Mesenchymal stem cell (in vitro differentiated cells and primary cell): Measurements from ENCODE around the gene CTAGE15. TPM values are rescaled to one million over a fixed set of nuclear protein-coding genes. Genes with fewer than 3 reads are reported as not detected.
"Not testable (repeated sequence)": the region's sequence is repeated elsewhere in the genome, so short reads cannot be mapped to it uniquely, and the experiment has no call there.

ENCODE experiments used
- DNase-seq: peaks from one replicate; pipeline ENCODE4 v3.0.0-alpha.2; 2013
- H2AFZ ChIP-seq: one replicate; pipeline ENCODE4 v1.6.1; 2013; ENCODE audit warnings: low read depth, mild to moderate bottlenecking, control low read depth, inconsistent platforms, low read length, moderate library complexity
- H2AK5ac ChIP-seq: 2 replicates; pipeline ENCODE4 v1.6.1; 2013; ENCODE audit warnings: low read length, moderate library complexity, mild to moderate bottlenecking, inconsistent platforms; ENCODE audit not compliant: severe bottlenecking
- H2BK120ac ChIP-seq: one replicate; pipeline ENCODE4 v1.6.1; 2013; ENCODE audit warnings: low read depth, mild to moderate bottlenecking, inconsistent platforms, low read length, moderate library complexity
- H2BK12ac ChIP-seq, 2 experiments: one replicate each; pipeline ENCODE4 v1.6.1; 2013; ENCODE audit warnings: inconsistent platforms in 2 of 2, low read length in 2 of 2, mild to moderate bottlenecking in 2 of 2, moderate library complexity in 2 of 2, control low read depth in 1 of 2
- H2BK15ac ChIP-seq: one replicate; pipeline ENCODE4 v1.6.1; 2013; ENCODE audit warnings: mild to moderate bottlenecking, low read depth, inconsistent platforms; ENCODE audit not compliant: poor library complexity, severe bottlenecking
- H2BK5ac ChIP-seq: 2 replicates; pipeline ENCODE4 v1.6.1; 2013; ENCODE audit warnings: low read depth, mild to moderate bottlenecking, low read length, control low read depth, inconsistent platforms; ENCODE audit not compliant: poor library complexity, severe bottlenecking
- H3K14ac ChIP-seq, 2 experiments: one replicate each; pipeline ENCODE4 v1.6.1; 2013; ENCODE audit warnings: inconsistent platforms in 2 of 2, low read length in 2 of 2, control low read depth in 1 of 2, mild to moderate bottlenecking in 1 of 2, moderate library complexity in 1 of 2
- H3K18ac ChIP-seq, 2 experiments: one replicate each; pipeline ENCODE4 v1.6.1; 2013; ENCODE audit warnings: inconsistent platforms in 2 of 2, low read length in 2 of 2, control low read depth in 1 of 2, low read depth in 1 of 2, mild to moderate bottlenecking in 1 of 2
- H3K23ac ChIP-seq, 2 experiments: one replicate each; pipeline ENCODE4 v1.6.1; 2013; ENCODE audit warnings: inconsistent platforms in 2 of 2, low read length in 2 of 2, mild to moderate bottlenecking in 2 of 2, moderate library complexity in 2 of 2, control low read depth in 1 of 2
- H3K27ac ChIP-seq: 2 replicates; pipeline ENCODE4 v1.5.1; 2013; ENCODE audit warnings: mild to moderate bottlenecking, moderate library complexity, low read length, control low read depth, inconsistent platforms; ENCODE audit not compliant: poor library complexity, severe bottlenecking
- H3K27me3 ChIP-seq, 2 experiments: 2 replicates each; pipeline versions ENCODE4 v1.6.1 to v1.7.0; 2013; ENCODE audit warnings: low read length in 2 of 2, mild to moderate bottlenecking in 2 of 2, moderate library complexity in 2 of 2, control low read depth in 1 of 2, inconsistent platforms in 1 of 2; ENCODE audit not compliant: control insufficient read depth in 1 of 2, insufficient read depth in 1 of 2
- H3K36me3 ChIP-seq, 2 experiments: 2 replicates each; pipeline versions ENCODE4 v1.6.1 to v1.7.0; 2013; ENCODE audit warnings: low read length in 2 of 2, control low read depth in 1 of 2, inconsistent platforms in 1 of 2, low read depth in 1 of 2, mild to moderate bottlenecking in 1 of 2; ENCODE audit not compliant: insufficient read depth in 2 of 2, control insufficient read depth in 1 of 2
- H3K4ac ChIP-seq, 2 experiments: one replicate each; pipeline ENCODE4 v1.6.1; 2013; ENCODE audit warnings: inconsistent platforms in 2 of 2, low read length in 2 of 2, mild to moderate bottlenecking in 2 of 2, moderate library complexity in 2 of 2, control low read depth in 1 of 2, low read depth in 1 of 2
- H3K4me1 ChIP-seq: 2 replicates; pipeline ENCODE4 v1.6.1; 2013; ENCODE audit warnings: low read depth, low read length, control low read depth; ENCODE audit not compliant: control insufficient read depth, insufficient read depth
- H3K4me2 ChIP-seq: 2 replicates; pipeline ENCODE4 v1.6.1; 2013; ENCODE audit warnings: low read length, mild to moderate bottlenecking, inconsistent platforms; ENCODE audit not compliant: poor library complexity, severe bottlenecking
- H3K4me3 ChIP-seq, 2 experiments: 2 replicates each; pipeline versions ENCODE4 v1.5.1 to v1.7.0; 2013; ENCODE audit warnings: low read length in 2 of 2, mild to moderate bottlenecking in 2 of 2, control low read depth in 1 of 2, low read depth in 1 of 2; ENCODE audit not compliant: insufficient read depth in 1 of 2
- H3K79me1 ChIP-seq: replicated peaks from 2 replicates; pipeline ENCODE4 v1.6.1; 2013; ENCODE audit warnings: mild to moderate bottlenecking, control low read depth, low read length, inconsistent platforms; ENCODE audit not compliant: poor library complexity, severe bottlenecking
- H3K9ac ChIP-seq: 2 replicates; pipeline ENCODE4 v1.7.0; 2013; ENCODE audit warnings: mild to moderate bottlenecking, low read length, moderate library complexity
- H3K9me3 ChIP-seq: 2 replicates; pipeline ENCODE4 v1.7.0; 2013; ENCODE audit warnings: mild to moderate bottlenecking, low read length; ENCODE audit not compliant: control insufficient read depth
- H4K8ac ChIP-seq: one replicate; pipeline ENCODE4 v1.6.1; 2013; ENCODE audit warnings: inconsistent platforms, mild to moderate bottlenecking, low read length, moderate library complexity
- H4K91ac ChIP-seq: one replicate; pipeline ENCODE4 v1.6.1; 2013; ENCODE audit warnings: mild to moderate bottlenecking, low read length, inconsistent platforms
- WGBS: methylation state at CpG from one replicate; pipeline ENCODE4 v1.1.7; 2013; ENCODE audit warnings: mixed read lengths; 5-methylcytosine and 5-hydroxymethylcytosine counted together
- polyA plus RNA-seq, 2 experiments: library from polyadenylated mRNA; stranded (reverse); fragments of 200-250 nt; gene quantifications; one replicate each; pipeline ENCODE4 v1.2.3, GENCODE V29; 2013

Gene CTAGE15, protein sequence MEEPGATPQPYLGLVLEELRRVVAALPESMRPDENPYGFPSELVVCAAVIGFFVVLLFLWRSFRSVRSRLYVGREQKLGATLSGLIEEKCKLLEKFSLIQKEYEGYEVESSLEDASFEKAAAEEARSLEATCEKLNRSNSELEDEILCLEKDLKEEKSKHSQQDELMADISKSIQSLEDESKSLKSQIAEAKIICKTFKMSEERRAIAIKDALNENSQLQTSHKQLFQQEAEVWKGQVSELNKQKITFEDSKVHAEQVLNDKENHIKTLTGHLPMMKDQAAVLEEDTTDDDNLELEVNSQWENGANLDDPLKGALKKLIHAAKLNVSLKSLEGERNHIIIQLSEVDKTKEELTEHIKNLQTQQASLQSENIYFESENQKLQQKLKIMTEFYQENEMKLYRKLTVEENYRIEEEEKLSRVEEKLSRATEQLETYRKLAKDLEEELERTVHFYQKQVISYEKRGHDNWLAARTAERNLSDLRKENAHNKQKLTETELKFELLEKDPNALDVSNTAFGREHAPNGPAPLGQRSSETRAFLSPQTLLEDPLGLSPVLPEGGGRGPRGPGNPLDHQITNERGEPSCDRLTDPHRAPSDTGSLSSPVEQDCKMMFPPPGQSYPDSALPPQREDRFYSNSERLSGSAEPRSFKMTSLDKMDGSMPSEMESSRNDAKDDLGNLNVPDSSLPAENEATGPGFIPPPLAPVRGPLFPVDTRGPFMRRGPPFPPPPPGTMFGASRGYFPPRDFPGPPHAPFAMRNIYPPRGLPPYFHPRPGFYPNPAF
- not detected for polyA plus RNA-seq (2013, experiment 1 of 2)
- polyA plus RNA-seq (2013, experiment 2 of 2): 0.01 TPM

DNA sequence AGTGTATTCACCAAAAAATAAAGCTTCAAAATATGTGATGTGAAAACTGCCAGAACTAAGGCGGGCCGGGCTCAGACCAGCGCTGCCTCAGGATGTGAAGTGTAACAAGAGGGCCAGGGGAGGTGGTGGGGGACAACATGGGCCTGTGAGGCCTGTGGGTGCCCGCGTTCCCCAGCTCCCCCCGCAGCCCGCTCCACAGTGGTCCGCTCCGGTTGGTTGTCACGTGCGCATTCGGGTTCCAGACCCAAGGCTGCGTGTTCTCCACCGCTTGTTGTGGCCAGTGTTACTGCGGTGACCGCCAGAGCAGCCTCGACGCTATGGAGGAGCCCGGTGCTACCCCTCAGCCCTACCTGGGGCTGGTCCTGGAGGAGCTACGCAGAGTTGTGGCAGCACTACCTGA, at the start of gene CTAGE15:
Gene CTAGE15 (plus strand): TSS at position 301 of the 400 bp plus-strand sequence. CDS start 17 bp downstream, at position 318.
- H4K8ac ChIP-seq, H3K23ac ChIP-seq, H2BK12ac ChIP-seq, H3K36me3 ChIP-seq, H3K27me3 ChIP-seq, H3K18ac ChIP-seq, H3K9me3 ChIP-seq, H2AK5ac ChIP-seq, H3K27ac ChIP-seq, H2BK15ac ChIP-seq, H3K4me3 ChIP-seq, H2BK5ac ChIP-seq, H4K91ac ChIP-seq, H3K14ac ChIP-seq, DNase-seq, H3K9ac ChIP-seq, H3K4me1 ChIP-seq, H3K79me1 ChIP-seq, H3K4ac ChIP-seq, H2BK120ac ChIP-seq, H3K4me2 ChIP-seq, H2AFZ ChIP-seq: not testable (repeated sequence)
- WGBS: no CpG with 5 or more reads among the region's 20 CpGs

DNA sequence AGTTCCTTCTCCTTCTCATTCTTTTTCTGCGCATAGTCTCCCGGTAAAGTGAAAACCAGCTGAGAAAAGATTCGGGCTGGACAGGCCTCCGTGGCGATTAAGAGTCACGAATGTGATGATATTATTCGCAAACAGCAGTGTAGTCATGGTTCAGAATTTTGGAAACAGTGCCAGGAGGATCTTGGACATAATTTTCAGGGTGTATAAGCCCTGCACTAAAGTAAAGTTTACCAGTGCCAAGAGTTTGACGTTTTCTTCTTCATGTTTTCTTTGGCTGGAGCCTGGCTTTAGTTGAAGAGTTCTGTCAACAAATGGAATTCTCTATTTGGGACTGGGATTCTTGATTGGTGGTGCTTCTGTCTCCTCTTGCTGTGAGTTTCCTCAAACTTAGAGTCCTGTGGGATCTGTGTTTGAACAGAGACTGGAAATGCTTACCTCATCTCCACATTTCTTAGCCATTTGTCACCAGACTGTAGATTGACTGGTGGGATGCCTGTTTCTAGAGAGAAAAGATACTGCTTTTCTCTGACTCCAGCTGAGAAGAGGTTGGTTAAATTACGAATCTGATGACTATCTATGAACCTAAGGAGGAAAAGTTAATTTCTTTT, 49.2 kb upstream of the CTAGE15 start:
- not testable (repeated sequence) for H2BK15ac ChIP-seq, H3K79me1 ChIP-seq, H3K27ac ChIP-seq, H2AK5ac ChIP-seq, H3K27me3 ChIP-seq, DNase-seq, H3K9me3 ChIP-seq, H3K4ac ChIP-seq, H2BK120ac ChIP-seq, H3K9ac ChIP-seq, H3K23ac ChIP-seq, H3K4me3 ChIP-seq, H2BK5ac ChIP-seq, H4K91ac ChIP-seq, H3K4me2 ChIP-seq, H2AFZ ChIP-seq, H3K14ac ChIP-seq, H2BK12ac ChIP-seq, H3K18ac ChIP-seq, H4K8ac ChIP-seq, H3K36me3 ChIP-seq
- WGBS: no CpG with 5 or more reads among the region's 9 CpGs
- peaks cover 10% of the 10 kb centered on the region for H3K4me1 ChIP-seq

DNA sequence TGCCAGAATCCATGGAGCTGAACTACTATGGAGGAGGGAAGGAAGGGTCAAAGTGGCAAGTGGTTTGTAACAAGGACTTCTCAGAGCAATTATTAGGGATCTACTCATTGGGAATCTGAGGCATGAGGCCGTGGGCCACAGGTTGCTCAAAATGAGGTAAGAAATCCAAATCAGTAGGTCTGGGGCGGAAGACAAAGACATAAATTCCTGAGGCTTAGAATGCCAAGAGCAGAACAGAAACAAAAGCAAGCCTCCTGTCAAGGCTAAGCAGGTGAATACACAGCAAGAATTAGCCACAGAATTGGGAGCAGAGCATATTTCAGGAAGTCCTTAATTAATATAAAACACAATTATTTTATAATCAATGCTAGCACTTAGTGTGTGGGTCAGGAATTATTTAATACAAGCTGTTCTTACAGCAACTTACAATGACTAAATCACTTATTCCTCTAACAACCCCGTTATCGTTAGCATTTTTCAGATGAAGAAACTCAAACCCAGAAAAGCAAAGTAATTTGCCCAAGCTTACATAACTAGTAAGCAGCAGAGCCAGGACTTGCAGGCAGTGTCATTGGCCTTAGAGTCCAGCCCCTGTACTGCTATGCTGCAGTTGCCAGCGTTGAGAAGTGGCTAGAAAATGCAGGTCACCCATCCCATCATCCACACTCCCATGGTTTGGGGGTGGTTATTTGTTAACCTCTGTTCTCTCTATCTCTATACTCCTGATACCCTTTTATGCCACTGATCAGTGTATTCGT, 40.3 kb upstream of the CTAGE15 start:
- not testable (repeated sequence) for H3K27ac ChIP-seq, H3K4me1 ChIP-seq, H3K4ac ChIP-seq, H4K91ac ChIP-seq, H3K9ac ChIP-seq, H3K36me3 ChIP-seq, H3K4me3 ChIP-seq, DNase-seq, H2BK5ac ChIP-seq, H4K8ac ChIP-seq, H2BK12ac ChIP-seq, H3K79me1 ChIP-seq, H2AK5ac ChIP-seq, H3K9me3 ChIP-seq, H2BK120ac ChIP-seq, H2BK15ac ChIP-seq, H3K23ac ChIP-seq, H3K27me3 ChIP-seq, H3K4me2 ChIP-seq, H2AFZ ChIP-seq, H3K18ac ChIP-seq, H3K14ac ChIP-seq
- 100% methylated on average over 2 of the region's 6 CpGs for WGBS
